Measurements from ENCODE around the gene A2ML1. TPM values are rescaled to one million over a fixed set of nuclear protein-coding genes. Genes with fewer than 3 reads are reported as not detected.

A2ML1 gene
- total and polyA plus RNA-seq, 2 of the 4 experiments (the other 2 are of a cell fraction), result not detected

- Histone ChIP-seq H4K91ac (ENCODE audit: insufficient read depth, low read depth, low read length) (peak overlapping the region; percentile 64), H3K27ac (ENCODE audit: insufficient read depth, low read length) (peak overlapping the region; percentile 100), H3K4ac (ENCODE audit: low read depth, low read length) (peak overlapping the region; percentile 75; the same call in 1 of the 2 replicates), H3K4me3 (ENCODE audit: insufficient read depth, low read depth, low read length) (peak overlapping the region; percentile 76), H3K4me2 (ENCODE audit: low read depth, low read length) (peak overlapping the region; percentile 78), H2BK120ac (ENCODE audit: low read depth, low read length) (peak overlapping the region; percentile 61), H4K20me1 (ENCODE audit: insufficient read depth, low read length) (no peaks in the 10 kb centered on the region), H3K23ac (ENCODE audit: low read depth, low read length) (peak overlapping the region; percentile 78), H2AFZ (replicated peaks; ENCODE audit: low read length, poor library complexity) (peak overlapping the region; percentile 94), H3K56ac (ENCODE audit: extremely low read depth, insufficient read depth, low read length) (peak overlapping the region; percentile 89), H3K4me1 (ENCODE audit: control insufficient read depth, insufficient read depth, low read length) (peaks cover 2% of the 10 kb centered on the region), H4K8ac (ENCODE audit: low read depth in 2 of 2, low read length in 2 of 2) (peak overlapping the region; percentile 77 to 86), H2BK5ac (ENCODE audit: low read depth, low read length, poor library complexity, severe bottlenecking) (peak overlapping the region; percentile 92), H2BK20ac (ENCODE audit: low read depth, low read length) (no peak overlapping the region), H3K36me3 (ENCODE audit: control insufficient read depth, insufficient read depth, low read length) (peaks cover 2% of the 10 kb centered on the region; the same call in 1 of the 2 replicates), H2AK5ac (ENCODE audit: low read depth, low read length) (no peak overlapping the region), H2AK9ac (replicated peaks; ENCODE audit: low read depth, low read length, poor library complexity) (no peak overlapping the region), H4K5ac (ENCODE audit: low read depth, low read length) (peak overlapping the region; percentile 60; the same call in 1 of the 2 replicates), H3K14ac (replicated peaks; ENCODE audit: low read depth, low read length) (peak overlapping the region; percentile 55), H3K27me3 (ENCODE audit: control insufficient read depth, insufficient read depth, low read length) (no peaks in the 10 kb centered on the region), H3K9me1 (ENCODE audit: insufficient read depth, low read length) (peaks cover 9% of the 10 kb centered on the region), H2BK15ac (ENCODE audit: low read depth, low read length) (peak overlapping the region; percentile 45; the same call in 2 of the 3 replicates), H3K18ac (ENCODE audit: low read depth, low read length) (peak overlapping the region; percentile 73; the same call in 1 of the 2 replicates), H3K9me3 (ENCODE audit: control insufficient read depth, insufficient read depth, low read length) (no peaks in the 10 kb centered on the region), H3K79me1 (ENCODE audit: low read depth in 1 of 2, low read length in 2 of 2) (peaks cover 7 to 28% of the 10 kb centered on the region in 2 experiments), H3K9ac (ENCODE audit: low read depth, low read length) (peak overlapping the region; percentile 98)
- BruUV-seq (replicated peaks), result no TSS peak
- DNase-seq (no peak), ATAC-seq (ENCODE audit: low read depth) (no peak)
- TF ChIP-seq FOS (IDR thresholded peaks at IDR 0.05; ENCODE audit: low read depth, low read length) (no peak), POLR2A (IDR thresholded peaks at IDR 0.05; ENCODE audit: low read depth, low read length) (no peak), MXI1 (IDR thresholded peaks at IDR 0.05; ENCODE audit: borderline replicate concordance, low read depth, low read length) (no peak), RAD21 (IDR thresholded peaks at IDR 0.05; ENCODE audit: low read length) (no peak), MAZ (IDR thresholded peaks at IDR 0.05; ENCODE audit: borderline replicate concordance, low read depth, low read length) (no peak)
- ChIA-PET POLR2A (ENCODE audit: unreplicated experiment) (no interaction called here), CTCF (interaction anchor here (0.6 to 1.1 kb wide), 3 partner anchors 23 to 202 kb away, joined by 3 to 4 read pairs (median 4); partner anchors contain the start of gene M6PR)
- in situ Hi-C loops (cut with MboI; ENCODE audit: low sequenced_read_pairs) (no loop called here), dilution Hi-C loops (cut with HindIII; ENCODE audit: low sequenced_read_pairs, unreplicated experiment) (no loop called here), intact Hi-C loops (cut with micrococcal nuclease) (loop anchor here (2.0 kb wide), 1 partner anchor 35 kb away; the partner anchor contains the start of gene M6PR)
- WGBS, 2 experiments (ENCODE audit: extremely low coverage in 2 of 2, insufficient read length in 1 of 2), result 0% methylated on average over 3 of the region's 6 CpGs; no CpG with 5 or more reads in 1 of the 2 experiments
These were observed 91.2 kb downstream of the A2ML1 start for GRCh38 chr12:8913702-8914032.
